ENCODE results near the gene NEDD4L. TPM values are rescaled to one million over a fixed set of nuclear protein-coding genes. Genes with fewer than 3 reads are reported as not detected.

The NEDD4L gene
- total RNA-seq, 5 donors from 2014 or later (not counting 1 experiment from before 2014, with no cell fraction given) = 4.4 to 10.7 (median 6.7) TPM

- WGBS (ENCODE audit: insufficient coverage) = 78% methylated on average over 5 of the region's 7 CpGs
- H3K4me3 ChIP-seq (ENCODE audit: control insufficient read depth in 1 of 2, extremely low read depth in 1 of 2, low read length in 1 of 2) = no peak overlapping the region
- no peaks in the 10 kb centered on the region for H3K36me3 ChIP-seq (ENCODE audit: control insufficient read depth in 2 of 2, extremely low read depth in 1 of 2, insufficient read depth in 1 of 2, low read length in 1 of 2)
- Mint-ChIP-seq H3K27ac (no peak overlapping the region), H3K27me3 (peaks cover 0 to 7% of the 10 kb centered on the region in 2 donors), H3K9me3 (no peaks in the 10 kb centered on the region), H3K36me3 (no peaks in the 10 kb centered on the region), H3K4me1 (no peaks in the 10 kb centered on the region), H3K4me3 (no peak overlapping the region)
- H3K27ac ChIP-seq (ENCODE audit: low read length) = no peak overlapping the region
- no peaks in the 10 kb centered on the region for H3K9me3 ChIP-seq
- ChIA-PET CTCF (no interaction called here), POLR2A (no interaction called here)
- DNase-seq (no peak), ATAC-seq (replicated peaks in 1 of 4) (no peak)
- H3K27me3 ChIP-seq (replicated peaks in 1 of 2; ENCODE audit: control insufficient read depth in 2 of 2, extremely low read depth in 1 of 2, insufficient read depth in 2 of 2, low read length in 1 of 2) = peaks cover 0 to 2% of the 10 kb centered on the region in 2 experiments
- no peaks in the 10 kb centered on the region for H3K4me1 ChIP-seq (ENCODE audit: control insufficient read depth in 1 of 2, extremely low read depth in 1 of 2, insufficient read depth in 2 of 2, low read length in 2 of 2)
Observed at GRCh38 chr18:58025205-58025604, 18.8 kb upstream of the NEDD4L start.

DNA sequence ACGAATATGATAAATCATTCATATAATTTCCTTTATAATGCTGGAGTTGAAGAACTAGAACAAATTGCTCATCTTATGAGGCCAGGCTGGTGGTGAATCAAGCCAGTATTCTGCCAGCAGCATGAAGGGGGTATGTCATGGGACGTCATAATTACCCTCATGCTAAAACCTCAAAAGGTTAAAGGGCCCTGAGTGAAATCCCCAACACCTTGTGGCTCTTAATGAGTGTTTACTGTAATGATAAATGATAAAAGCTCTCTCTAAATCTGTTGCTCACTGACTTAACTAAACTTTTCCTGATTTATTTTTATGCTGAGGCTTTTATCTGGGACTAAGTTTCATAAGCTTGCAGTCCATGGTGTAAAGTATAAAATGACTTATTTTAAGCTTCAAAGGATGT is 18.3 kb upstream of the NEDD4L start:
- H3K27ac ChIP-seq (ENCODE audit: low read length) = no peak overlapping the region
- ATAC-seq (replicated peaks in 1 of 4) (no peak), DNase-seq (no peak)
- H3K36me3 Mint-ChIP-seq = no peaks in the 10 kb centered on the region
- ChIA-PET CTCF (no interaction called here), POLR2A (no interaction called here)
- WGBS (ENCODE audit: insufficient coverage) = no CpG with 5 or more reads among the region's 2 CpGs
- H3K4me1 ChIP-seq (ENCODE audit: control insufficient read depth in 1 of 2, extremely low read depth in 1 of 2, insufficient read depth in 2 of 2, low read length in 2 of 2) = no peaks in the 10 kb centered on the region
- peaks cover 0 to 2% of the 10 kb centered on the region in 2 experiments for H3K27me3 ChIP-seq (replicated peaks in 1 of 2; ENCODE audit: control insufficient read depth in 2 of 2, extremely low read depth in 1 of 2, insufficient read depth in 2 of 2, low read length in 1 of 2)
- no peak overlapping the region for H3K4me3 Mint-ChIP-seq
- H3K9me3 ChIP-seq = no peaks in the 10 kb centered on the region
- H3K9me3 Mint-ChIP-seq = no peaks in the 10 kb centered on the region
- H3K36me3 ChIP-seq (ENCODE audit: control insufficient read depth in 2 of 2, extremely low read depth in 1 of 2, insufficient read depth in 1 of 2, low read length in 1 of 2) = no peaks in the 10 kb centered on the region
- H3K4me1 Mint-ChIP-seq = no peaks in the 10 kb centered on the region
- H3K27ac Mint-ChIP-seq = no peak overlapping the region
- no peak overlapping the region for H3K4me3 ChIP-seq (ENCODE audit: control insufficient read depth in 1 of 2, extremely low read depth in 1 of 2, low read length in 1 of 2)
- H3K27me3 Mint-ChIP-seq = peaks cover 0 to 7% of the 10 kb centered on the region in 2 donors

- no CpG with 5 or more reads among the region's 3 CpGs for WGBS (ENCODE audit: insufficient coverage)
- Histone ChIP-seq H3K4me3 (ENCODE audit: control insufficient read depth in 1 of 2, extremely low read depth in 1 of 2, low read length in 1 of 2) (no peak overlapping the region), H3K27me3 (replicated peaks in 1 of 2; ENCODE audit: control insufficient read depth in 2 of 2, extremely low read depth in 1 of 2, insufficient read depth in 2 of 2, low read length in 1 of 2) (peaks cover 0 to 4% of the 10 kb centered on the region in 2 experiments), H3K27ac (ENCODE audit: low read length) (no peak overlapping the region), H3K9me3 (no peaks in the 10 kb centered on the region), H3K36me3 (ENCODE audit: control insufficient read depth in 2 of 2, extremely low read depth in 1 of 2, insufficient read depth in 1 of 2, low read length in 1 of 2) (no peaks in the 10 kb centered on the region), H3K4me1 (ENCODE audit: control insufficient read depth in 1 of 2, extremely low read depth in 1 of 2, insufficient read depth in 2 of 2, low read length in 2 of 2) (no peaks in the 10 kb centered on the region)
- H3K4me1 Mint-ChIP-seq = no peaks in the 10 kb centered on the region
- ATAC-seq (replicated peaks in 1 of 4) = no peak
- POLR2A ChIA-PET = no interaction called here
- H3K4me3 Mint-ChIP-seq = no peak overlapping the region
- H3K9me3 Mint-ChIP-seq = no peaks in the 10 kb centered on the region
- CTCF ChIA-PET = no interaction called here
- H3K36me3 Mint-ChIP-seq = no peaks in the 10 kb centered on the region
- peaks cover 0 to 7% of the 10 kb centered on the region in 2 donors for H3K27me3 Mint-ChIP-seq
- DNase-seq = no peak
- H3K27ac Mint-ChIP-seq = no peak overlapping the region
Observed at GRCh38 chr18:58026395-58026794, 17.6 kb upstream of the NEDD4L start.

DNA sequence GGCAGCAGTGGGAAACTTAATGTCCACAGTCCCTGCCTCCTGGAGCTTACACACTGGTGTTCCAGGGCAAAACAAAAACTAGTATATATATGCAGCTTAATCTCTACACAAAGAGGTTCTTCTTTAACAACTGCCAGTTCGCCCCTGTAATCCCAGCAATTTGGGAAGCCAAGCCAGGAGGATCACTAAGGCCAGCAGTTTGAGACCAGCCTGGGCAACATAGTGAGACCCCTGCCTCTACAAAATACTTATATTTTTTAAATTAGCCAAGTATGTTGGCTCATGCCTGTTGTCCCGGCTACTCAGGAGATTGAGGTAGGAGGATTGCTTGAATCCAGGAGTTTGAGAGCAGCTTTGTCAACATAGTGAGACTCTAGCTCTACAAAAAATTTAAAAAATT is 17.2 kb upstream of the NEDD4L start:
- ChIA-PET CTCF (no interaction called here), POLR2A (no interaction called here)
- no peak for DNase-seq
- Histone ChIP-seq H3K36me3 (ENCODE audit: control insufficient read depth in 2 of 2, extremely low read depth in 1 of 2, insufficient read depth in 1 of 2, low read length in 1 of 2) (no peaks in the 10 kb centered on the region), H3K4me3 (ENCODE audit: control insufficient read depth in 1 of 2, extremely low read depth in 1 of 2, low read length in 1 of 2) (no peak overlapping the region), H3K4me1 (ENCODE audit: control insufficient read depth in 1 of 2, extremely low read depth in 1 of 2, insufficient read depth in 2 of 2, low read length in 2 of 2) (no peaks in the 10 kb centered on the region), H3K27ac (ENCODE audit: low read length) (no peak overlapping the region), H3K9me3 (no peaks in the 10 kb centered on the region), H3K27me3 (replicated peaks in 1 of 2; ENCODE audit: control insufficient read depth in 2 of 2, extremely low read depth in 1 of 2, insufficient read depth in 2 of 2, low read length in 1 of 2) (peaks cover 0 to 5% of the 10 kb centered on the region in 2 experiments)
- no peaks in the 10 kb centered on the region for H3K36me3 Mint-ChIP-seq
- no peak overlapping the region for H3K4me3 Mint-ChIP-seq
- H3K9me3 Mint-ChIP-seq = no peaks in the 10 kb centered on the region
- H3K27me3 Mint-ChIP-seq = peaks cover 0 to 7% of the 10 kb centered on the region in 2 donors
- no peaks in the 10 kb centered on the region for H3K4me1 Mint-ChIP-seq
- WGBS (ENCODE audit: insufficient coverage) = 0% methylated on average over 1 of the region's 2 CpGs
- no peak for ATAC-seq (replicated peaks in 1 of 4)
- no peak overlapping the region for H3K27ac Mint-ChIP-seq

GRCh38 chr18:58027341-58027740 is 16.7 kb upstream of the NEDD4L start:
- CTCF ChIA-PET = interaction anchor here in 1 of 2 donors (0.6 to 0.7 kb wide), 2 partner anchors 422 to 438 kb away, joined by 3 read pairs; no protein-coding TSS in a partner anchor
- Histone ChIP-seq H3K27ac (ENCODE audit: low read length) (no peak overlapping the region), H3K9me3 (no peaks in the 10 kb centered on the region), H3K36me3 (ENCODE audit: control insufficient read depth in 2 of 2, extremely low read depth in 1 of 2, insufficient read depth in 1 of 2, low read length in 1 of 2) (no peaks in the 10 kb centered on the region), H3K4me3 (ENCODE audit: control insufficient read depth in 1 of 2, extremely low read depth in 1 of 2, low read length in 1 of 2) (no peak overlapping the region), H3K4me1 (ENCODE audit: control insufficient read depth in 1 of 2, extremely low read depth in 1 of 2, insufficient read depth in 2 of 2, low read length in 2 of 2) (no peaks in the 10 kb centered on the region), H3K27me3 (replicated peaks in 1 of 2; ENCODE audit: control insufficient read depth in 2 of 2, extremely low read depth in 1 of 2, insufficient read depth in 2 of 2, low read length in 1 of 2) (peaks cover 0 to 5% of the 10 kb centered on the region in 2 experiments)
- no peak for ATAC-seq (replicated peaks in 1 of 4)
- WGBS (ENCODE audit: insufficient coverage) = 17% methylated on average over 1 of the region's 3 CpGs
- Mint-ChIP-seq H3K4me1 (no peaks in the 10 kb centered on the region), H3K27me3 (peaks cover 0 to 5% of the 10 kb centered on the region in 2 donors), H3K4me3 (no peak overlapping the region), H3K27ac (no peak overlapping the region), H3K36me3 (no peaks in the 10 kb centered on the region), H3K9me3 (no peaks in the 10 kb centered on the region)
- POLR2A ChIA-PET = no interaction called here
- no peak for DNase-seq

GRCh38 chr18:58028109-58028784 is 15.8 kb upstream of the NEDD4L start:
- H3K27me3 Mint-ChIP-seq = peaks cover 0 to 8% of the 10 kb centered on the region in 2 donors
- Histone ChIP-seq H3K36me3 (ENCODE audit: control insufficient read depth in 2 of 2, extremely low read depth in 1 of 2, insufficient read depth in 1 of 2, low read length in 1 of 2) (no peaks in the 10 kb centered on the region), H3K9me3 (no peaks in the 10 kb centered on the region), H3K4me1 (ENCODE audit: control insufficient read depth in 1 of 2, extremely low read depth in 1 of 2, insufficient read depth in 2 of 2, low read length in 2 of 2) (no peaks in the 10 kb centered on the region), H3K27me3 (replicated peaks in 1 of 2; ENCODE audit: control insufficient read depth in 2 of 2, extremely low read depth in 1 of 2, insufficient read depth in 2 of 2, low read length in 1 of 2) (peaks cover 0 to 5% of the 10 kb centered on the region in 2 experiments), H3K4me3 (ENCODE audit: control insufficient read depth in 1 of 2, extremely low read depth in 1 of 2, low read length in 1 of 2) (no peak overlapping the region), H3K27ac (ENCODE audit: low read length) (no peak overlapping the region)
- no peaks in the 10 kb centered on the region for H3K9me3 Mint-ChIP-seq
- 88% methylated on average over 2 of the region's 4 CpGs for WGBS (ENCODE audit: insufficient coverage)
- CTCF ChIA-PET = interaction anchor here in 1 of 2 donors (0.6 to 0.7 kb wide), 2 partner anchors 423 to 437 kb away, joined by 3 read pairs; no protein-coding TSS in a partner anchor
- POLR2A ChIA-PET = no interaction called here
- H3K4me1 Mint-ChIP-seq = no peaks in the 10 kb centered on the region
- no peak overlapping the region for H3K27ac Mint-ChIP-seq
- no peaks in the 10 kb centered on the region for H3K36me3 Mint-ChIP-seq
- H3K4me3 Mint-ChIP-seq = no peak overlapping the region
- DNase-seq = no peak
- ATAC-seq (replicated peaks in 1 of 4) = no peak

Data from T-cell (primary cell).